Progenitor cell of endocrine pancreas (in vitro differentiated cells): ENCODE data around the gene RTEL1. TPM values are rescaled to one million over a fixed set of nuclear protein-coding genes. Genes with fewer than 3 reads are reported as not detected.

ENCODE experiments used
- DNase-seq: peaks from one replicate; pipeline ENCODE4 v3.0.0; 2021; ENCODE audit warnings: low spot score; ENCODE audit not compliant: unreplicated experiment
- H3K27ac Mint-ChIP-seq: 2 replicates; pipeline ENCODE4 v1.8.0; 2021; ENCODE audit warnings: mild to moderate bottlenecking, moderate library complexity, mixed read lengths
- H3K27me3 Mint-ChIP-seq: 2 replicates; pipeline ENCODE4 v1.8.0; 2021; ENCODE audit warnings: mixed read lengths
- H3K36me3 Mint-ChIP-seq: 2 replicates; pipeline ENCODE4 v1.8.0; 2022; ENCODE audit warnings: mixed read lengths; ENCODE audit not compliant: insufficient read depth
- H3K4me1 Mint-ChIP-seq: 2 replicates; pipeline ENCODE4 v1.8.0; 2021; ENCODE audit warnings: low read depth, mixed read lengths
- H3K4me3 Mint-ChIP-seq: 2 replicates; pipeline ENCODE4 v1.8.0; 2021; ENCODE audit warnings: low read depth, mild to moderate bottlenecking, moderate library complexity, mixed read lengths
- H3K9me3 Mint-ChIP-seq: 2 replicates; pipeline ENCODE4 v1.8.0; 2021; ENCODE audit warnings: low read depth, mixed read lengths
- CTCF ChIP-seq: fragments of 200-600 bp; sonication (generic); IDR thresholded peaks from one replicate; pipeline ENCODE4 v1.5.0; 2021; ENCODE audit warnings: antibody characterized with exemption, mild to moderate bottlenecking; ENCODE audit not compliant: unreplicated experiment
- total RNA-seq: library from RNA; stranded (reverse); gene quantifications from 2 replicates; pipeline ENCODE4 v1.2.1, GENCODE V29; 2021

Gene RTEL1
- total RNA-seq, 1 donor from 2014 or later, result 35.5 TPM

- DNase-seq, result no peak
- H3K27ac Mint-ChIP-seq, result no peak within 1 kb of the TSS
- H3K36me3 Mint-ChIP-seq, result peaks cover 2% of the 10 kb centered on the region
- no peaks in the 10 kb centered on the region for H3K27me3 Mint-ChIP-seq
- H3K4me3 Mint-ChIP-seq, result peak within 1 kb of the TSS; percentile 16
- H3K9me3 Mint-ChIP-seq, result no peaks in the 10 kb centered on the region
- TF ChIP-seq CTCF, result no peak
- no peaks in the 10 kb centered on the region for H3K4me1 Mint-ChIP-seq
These were observed 38.7 kb downstream of the RTEL1 start, which contains the start of gene TNFRSF6B for GRCh38 chr20:63696628-63697356. Gene TNFRSF6B (plus strand): TSS chr20:63696652. CDS start chr20:63696768, 116 bp downstream.

- H3K27ac Mint-ChIP-seq, result no peak overlapping the region
- H3K4me1 Mint-ChIP-seq, result no peaks in the 10 kb centered on the region
- no peaks in the 10 kb centered on the region for H3K9me3 Mint-ChIP-seq
- peak overlapping the region; percentile 16 for H3K4me3 Mint-ChIP-seq
- H3K36me3 Mint-ChIP-seq, result peaks cover 2% of the 10 kb centered on the region
- TF ChIP-seq CTCF, result no peak
- H3K27me3 Mint-ChIP-seq, result no peaks in the 10 kb centered on the region
- no peak for DNase-seq
These were observed 39.3 kb downstream of the RTEL1 start for GRCh38 chr20:63697357-63697867.

- Mint-ChIP-seq H3K4me3 (no peak overlapping the region), H3K36me3 (peaks cover 2% of the 10 kb centered on the region), H3K4me1 (no peaks in the 10 kb centered on the region), H3K9me3 (no peaks in the 10 kb centered on the region), H3K27ac (no peak overlapping the region), H3K27me3 (no peaks in the 10 kb centered on the region)
- no peak for TF ChIP-seq CTCF
- no peak for DNase-seq
These were observed 39.9 kb downstream of the RTEL1 start for GRCh38 chr20:63697868-63698545.

GRCh38 chr20:63698739-63699465, 40.8 kb downstream of the RTEL1 start:
- Mint-ChIP-seq H3K27ac (no peak overlapping the region), H3K27me3 (no peaks in the 10 kb centered on the region), H3K4me3 (no peak overlapping the region), H3K4me1 (no peaks in the 10 kb centered on the region), H3K36me3 (no peaks in the 10 kb centered on the region), H3K9me3 (no peaks in the 10 kb centered on the region)
- no peak for DNase-seq
- no peak for TF ChIP-seq CTCF
